Astrocyte of the spinal cord (primary cell): ENCODE measurements around the gene RAB11FIP4.

Experiments
- DNase-seq: peaks from one replicate; pipeline ENCODE4 v3.0.0; 2011; ENCODE audit warnings: low read depth, low spot score
- H3K4me3 ChIP-seq: 2 replicates; pipeline ENCODE4 v1.5.1; 2011; ENCODE audit warnings: low read depth, mild to moderate bottlenecking, low read length, moderate library complexity
- CTCF ChIP-seq: IDR thresholded peaks from 2 replicates; pipeline ENCODE4 v1.5.1; 2012; ENCODE audit warnings: low read depth, mild to moderate bottlenecking, low read length, inconsistent platforms
- in situ Hi-C: cut with HindIII; loops from 2 replicates; pipeline ENCODE4 v1.10.0; 2017; ENCODE audit warnings: low sequenced_read_pairs

Gene RAB11FIP4

GRCh38 chr17:31449111-31449510 lies 57.6 kb downstream of the RAB11FIP4 start:
- no peak for DNase-seq
- no peak for TF ChIP-seq CTCF
- in situ Hi-C loops: no loop called here
- no peak overlapping the region for H3K4me3 ChIP-seq

GRCh38 chr17:31449746-31450145 lies 58.3 kb downstream of the RAB11FIP4 start:
- in situ Hi-C loops: no loop called here
- TF ChIP-seq CTCF: no peak
- DNase-seq: no peak
- H3K4me3 ChIP-seq: no peak overlapping the region

GRCh38 chr17:31452101-31452500 lies 60.6 kb downstream of the RAB11FIP4 start:
- no peak overlapping the region for H3K4me3 ChIP-seq
- in situ Hi-C loops: no loop called here

GRCh38 chr17:31452561-31453110 lies 61.2 kb downstream of the RAB11FIP4 start:
- in situ Hi-C loops: no loop called here
- TF ChIP-seq CTCF: no peak
- no peak overlapping the region for H3K4me3 ChIP-seq
- DNase-seq: no peak

More at GRCh38 chr17:31452101-31452500, 60.6 kb downstream of the RAB11FIP4 start:
- TF ChIP-seq CTCF: no peak
- DNase-seq: no peak

- no peak for DNase-seq
- in situ Hi-C loops: no loop called here
- no peak overlapping the region for H3K4me3 ChIP-seq
- no peak for TF ChIP-seq CTCF
These were observed 62.4 kb downstream of the RAB11FIP4 start for GRCh38 chr17:31453896-31454295.

- in situ Hi-C loops: no loop called here
- no peak for TF ChIP-seq CTCF
- no peak for DNase-seq
- H3K4me3 ChIP-seq: no peak overlapping the region
These were observed 65.3 kb downstream of the RAB11FIP4 start for GRCh38 chr17:31456814-31457213.
